CD4-positive, alpha-beta T cell treated with Interferon alpha-2 for 1 hour (primary cell): ENCODE measurements around the gene PIGR.

ENCODE experiments used
- DNase-seq, 2 donors: peaks; one replicate each; pipeline ENCODE4 v3.0.0-alpha.2; 2020 to 2022

Gene PIGR

GRCh38 chr1:206887701-206888100 is 58.6 kb downstream of the PIGR start:
- DNase-seq: no peak

- no peak for DNase-seq
Observed at GRCh38 chr1:206886831-206887230, 59.4 kb downstream of the PIGR start.

GRCh38 chr1:206885341-206886060 is 60.8 kb downstream of the PIGR start:
- DNase-seq: no peak

- DNase-seq: no peak
Observed at GRCh38 chr1:206883876-206884275, 62.4 kb downstream of the PIGR start.

GRCh38 chr1:206883160-206883559 is 63.1 kb downstream of the PIGR start:
- no peak for DNase-seq

- no peak for DNase-seq
Observed at GRCh38 chr1:206882555-206882954, 63.7 kb downstream of the PIGR start.

GRCh38 chr1:206880314-206880713 is 66.0 kb downstream of the PIGR start:
- DNase-seq: no peak
